Large intestine (tissue), 3 donors: ENCODE data around the gene TMEM52. TPM values are rescaled to one million over a fixed set of nuclear protein-coding genes. Genes with fewer than 3 reads are reported as not detected.

ENCODE experiments used
- DNase-seq, 2 donors: peaks; one replicate each; pipeline versions ENCODE4 v3.0.0 to v3.0.0-alpha.2; 2013
- H3K27ac ChIP-seq: one replicate; pipeline ENCODE4 v1.5.1; 2013; ENCODE audit warnings: low read length
- H3K27me3 ChIP-seq: 2 replicates; pipeline ENCODE4 v1.6.1; 2013; ENCODE audit warnings: low read length; ENCODE audit not compliant: control insufficient read depth, insufficient read depth
- H3K36me3 ChIP-seq: 2 replicates; pipeline ENCODE4 v1.6.1; 2013; ENCODE audit warnings: low read length; ENCODE audit not compliant: control insufficient read depth, insufficient read depth
- H3K4me1 ChIP-seq: one replicate; pipeline ENCODE4 v1.6.1; 2013; ENCODE audit warnings: low read length; ENCODE audit not compliant: control insufficient read depth, insufficient read depth
- H3K4me3 ChIP-seq: one replicate; pipeline ENCODE4 v1.5.1; 2013; ENCODE audit warnings: low read length
- H3K9me3 ChIP-seq: one replicate; pipeline ENCODE4 v1.6.1; 2013; ENCODE audit warnings: mild to moderate bottlenecking, low read depth, low read length, moderate library complexity; ENCODE audit not compliant: control insufficient read depth
- WGBS: methylation state at CpG from one replicate; pipeline ENCODE4 v1.1.5; 2013; ENCODE audit warnings: low lambda C conversion rate; ENCODE audit not compliant: insufficient coverage; 5-methylcytosine and 5-hydroxymethylcytosine counted together
- polyA plus RNA-seq: library from polyadenylated mRNA; unstranded; fragments of 120-200 nt; gene quantifications from one replicate; pipeline ENCODE4 v1.2.1, GENCODE V29; 2013

TMEM52 gene
- polyA plus RNA-seq, 1 donor, result 18.5 TPM

DNA sequence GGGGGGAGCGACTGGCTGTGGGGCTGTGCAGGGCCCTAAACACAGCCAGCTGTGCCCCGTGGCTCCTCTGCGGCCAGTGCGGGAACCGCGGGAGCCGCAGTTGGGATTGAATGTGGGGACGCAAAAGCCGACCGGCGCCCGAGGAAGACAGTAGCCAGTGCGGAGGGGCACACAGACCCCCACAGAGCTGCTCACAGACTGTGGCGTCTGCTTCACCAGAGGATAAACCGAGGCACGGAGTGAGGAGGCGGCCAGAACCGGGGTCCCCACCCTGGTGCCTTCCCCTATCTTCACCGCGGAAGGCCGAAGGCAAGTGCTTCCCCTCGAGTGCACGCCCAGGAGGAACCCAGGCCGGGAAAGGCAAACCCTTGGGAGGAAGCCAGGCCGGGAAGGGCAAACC, 8.7 kb upstream of the TMEM52 start:
- WGBS, result no CpG with 5 or more reads among the region's 25 CpGs
- H3K27me3 ChIP-seq, result no peaks in the 10 kb centered on the region
- peaks cover 11% of the 10 kb centered on the region for H3K4me1 ChIP-seq
- no peak overlapping the region for H3K4me3 ChIP-seq
- peaks cover 11% of the 10 kb centered on the region for H3K9me3 ChIP-seq
- no peak overlapping the region for H3K27ac ChIP-seq
- no peaks in the 10 kb centered on the region for H3K36me3 ChIP-seq
- no peak for DNase-seq

DNA sequence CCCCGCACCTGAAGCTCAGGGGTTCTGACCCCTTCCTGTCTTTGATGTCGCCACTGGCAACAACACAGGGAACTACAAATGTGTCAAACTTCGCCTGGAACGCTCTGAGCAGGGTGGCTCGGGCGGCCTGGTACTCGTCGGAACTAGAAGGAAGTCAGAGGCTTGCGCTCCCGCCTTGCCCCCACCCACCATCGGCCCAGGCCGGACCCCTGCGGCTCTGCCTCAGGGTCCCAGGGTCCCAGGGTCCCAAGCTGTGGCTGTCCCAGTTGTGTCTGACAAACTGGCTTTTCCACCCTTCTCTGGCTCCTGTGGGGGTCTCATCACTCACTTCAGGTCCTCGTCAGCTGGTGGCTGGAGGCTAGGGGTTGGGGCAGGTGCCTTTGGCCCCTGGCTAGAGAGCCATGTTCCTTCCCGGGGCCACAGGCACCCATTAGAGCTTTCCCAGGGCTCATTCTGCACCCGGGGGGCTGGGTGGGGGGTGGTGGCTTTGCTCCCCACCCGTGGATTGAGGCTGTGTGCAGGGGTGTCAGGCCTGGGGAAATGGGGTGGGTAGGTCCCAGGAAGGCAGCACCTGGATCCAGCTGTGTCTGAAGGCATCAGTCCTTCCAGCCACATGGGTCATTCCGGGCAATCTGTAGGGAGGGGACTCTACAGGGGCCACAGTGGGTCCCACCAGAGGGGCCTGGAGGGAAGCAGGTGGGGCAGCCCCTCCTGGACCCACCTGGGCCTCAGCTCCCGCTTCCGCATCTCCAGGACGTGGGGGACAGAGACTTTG, 8.0 kb upstream of the TMEM52 start:
- H3K4me3 ChIP-seq, result no peak overlapping the region
- peaks cover 11% of the 10 kb centered on the region for H3K9me3 ChIP-seq
- no peak for DNase-seq
- H3K27me3 ChIP-seq, result no peaks in the 10 kb centered on the region
- H3K4me1 ChIP-seq, result peaks cover 17% of the 10 kb centered on the region
- H3K27ac ChIP-seq, result no peak overlapping the region
- WGBS, result no CpG with 5 or more reads among the region's 21 CpGs
- no peaks in the 10 kb centered on the region for H3K36me3 ChIP-seq

GRCh38 chr1:1926346-1926811, 7.3 kb upstream of the TMEM52 start:
- Histone ChIP-seq H3K4me3 (no peak overlapping the region), H3K27me3 (no peaks in the 10 kb centered on the region), H3K27ac (no peak overlapping the region), H3K9me3 (peaks cover 11% of the 10 kb centered on the region), H3K4me1 (peaks cover 24% of the 10 kb centered on the region), H3K36me3 (no peaks in the 10 kb centered on the region)
- DNase-seq, result no peak
- no CpG with 5 or more reads among the region's 26 CpGs for WGBS

DNA sequence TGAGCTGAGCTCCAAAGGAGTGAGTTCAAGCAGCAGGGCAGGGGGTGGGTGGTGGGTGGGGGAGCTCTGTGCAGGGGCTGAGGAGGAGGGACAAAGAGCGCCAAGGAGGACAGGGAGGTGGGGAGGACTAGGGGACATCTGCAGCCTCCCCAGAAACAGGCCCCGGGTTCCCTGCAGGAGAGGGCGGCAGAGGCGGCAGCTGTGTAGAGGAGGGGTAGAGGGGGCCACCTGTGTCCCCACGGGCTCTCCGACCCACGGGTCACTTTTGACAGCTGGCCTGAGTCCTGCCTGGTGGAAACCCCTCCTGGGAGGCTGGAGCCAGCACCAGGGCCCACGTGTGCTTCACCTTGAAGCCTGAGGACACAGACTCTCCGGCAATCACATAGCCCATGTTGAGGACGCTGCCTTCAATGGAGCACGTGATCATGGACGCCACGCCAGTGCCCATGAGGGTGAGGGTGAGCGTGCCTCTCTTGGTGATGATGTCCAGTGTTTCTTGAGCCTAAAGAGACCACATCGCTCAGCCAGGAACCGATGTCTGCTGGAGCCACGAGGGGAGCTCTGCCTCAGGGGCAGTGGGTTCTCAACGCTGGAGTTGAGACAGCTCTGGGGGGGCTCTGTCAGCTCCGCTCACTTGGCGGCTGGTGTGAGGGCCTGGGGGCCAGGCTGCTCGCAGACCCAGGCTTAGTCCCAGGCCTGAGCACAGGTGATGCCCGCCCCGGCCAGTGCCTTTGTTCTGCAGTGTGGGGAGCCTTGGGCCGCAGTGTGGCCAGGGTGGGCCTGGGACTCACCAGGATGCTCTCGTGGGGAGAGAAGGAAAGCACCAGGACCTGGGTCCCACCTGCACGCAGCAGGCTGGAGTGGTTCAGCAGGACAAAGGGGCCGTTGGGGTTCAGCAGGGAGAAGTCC, 6.6 kb upstream of the TMEM52 start:
- no peak for DNase-seq
- peaks cover 31% of the 10 kb centered on the region for H3K4me1 ChIP-seq
- WGBS, result no CpG with 5 or more reads among the region's 27 CpGs
- H3K4me3 ChIP-seq, result no peak overlapping the region
- peaks cover 11% of the 10 kb centered on the region for H3K9me3 ChIP-seq
- no peaks in the 10 kb centered on the region for H3K36me3 ChIP-seq
- no peak overlapping the region for H3K27ac ChIP-seq
- no peaks in the 10 kb centered on the region for H3K27me3 ChIP-seq

DNA sequence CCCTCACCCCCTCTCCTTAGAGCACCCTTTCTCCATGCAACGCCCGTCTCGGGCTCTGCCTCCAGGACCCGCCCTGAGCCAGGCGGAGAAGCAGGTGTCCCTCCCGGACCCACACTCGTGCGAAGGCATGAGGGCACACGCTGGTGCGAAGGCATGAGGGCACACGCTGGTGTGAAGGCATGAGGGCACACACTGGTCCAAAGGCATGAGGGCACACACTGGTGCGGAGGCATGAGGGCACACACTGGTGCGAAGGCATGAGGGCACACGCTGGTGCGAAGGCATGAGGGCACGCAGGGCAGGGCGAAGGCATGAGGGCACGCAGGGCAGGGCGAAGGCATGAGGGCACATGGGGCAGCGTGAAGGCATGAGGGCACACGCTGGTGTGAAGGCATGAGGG, 5.8 kb upstream of the TMEM52 start:
- Histone ChIP-seq H3K27me3 (no peaks in the 10 kb centered on the region), H3K9me3 (peaks cover 11% of the 10 kb centered on the region), H3K36me3 (no peaks in the 10 kb centered on the region), H3K27ac (no peak overlapping the region), H3K4me1 (peaks cover 40% of the 10 kb centered on the region), H3K4me3 (no peak overlapping the region)
- DNase-seq, result no peak
- no CpG with 5 or more reads among the region's 21 CpGs for WGBS

GRCh38 chr1:1924386-1924785, 5.3 kb upstream of the TMEM52 start:
- H3K27me3 ChIP-seq, result no peaks in the 10 kb centered on the region
- no peak for DNase-seq

DNA sequence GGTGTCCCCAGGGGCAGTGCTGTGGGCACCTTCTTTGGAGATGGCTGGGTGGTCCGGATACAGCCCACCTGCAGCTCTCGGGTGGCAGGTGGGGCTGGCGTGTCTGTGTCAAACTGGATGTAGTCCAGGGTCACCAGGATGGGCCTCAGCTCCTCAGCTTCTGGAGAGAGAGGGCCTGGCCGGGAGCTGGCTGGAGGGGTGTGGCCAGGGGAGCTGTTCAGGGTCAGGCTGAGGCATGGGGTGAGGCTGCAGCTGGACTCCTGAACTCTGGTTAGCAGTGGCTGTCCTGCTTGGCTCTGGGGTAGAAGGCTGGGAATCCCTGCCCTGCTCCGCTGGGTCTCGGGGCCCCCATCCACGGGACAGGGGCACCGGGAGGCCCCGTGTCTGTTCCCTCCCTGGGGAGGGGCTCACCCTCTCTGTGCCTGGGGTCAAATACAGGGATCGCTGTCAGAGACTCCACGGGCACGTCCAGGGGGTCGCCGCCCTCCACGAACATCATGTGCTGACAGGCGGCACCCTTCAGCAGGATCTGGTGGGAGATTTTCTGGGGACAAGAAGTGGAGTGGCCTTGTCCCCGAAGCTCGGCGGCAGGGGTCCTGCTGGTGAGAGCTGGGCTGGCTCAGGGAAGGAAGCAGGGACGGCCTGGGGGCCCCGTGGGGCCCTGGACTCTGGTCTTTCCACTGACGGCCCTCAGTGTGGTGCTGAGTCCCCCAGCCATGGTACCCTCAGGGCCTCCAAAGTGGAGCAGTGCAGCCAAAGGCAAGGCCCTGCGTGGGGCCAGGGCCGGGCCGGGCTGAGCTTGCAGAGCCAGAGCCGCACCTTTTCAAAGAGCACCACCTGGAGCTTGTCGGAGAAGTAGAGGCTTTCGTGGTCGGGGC, 4.1 kb upstream of the TMEM52 start:
- no CpG with 5 or more reads among the region's 29 CpGs for WGBS
- Histone ChIP-seq H3K27me3 (no peaks in the 10 kb centered on the region), H3K36me3 (no peaks in the 10 kb centered on the region), H3K27ac (peak overlapping the region; percentile 94), H3K4me3 (peak overlapping the region; percentile 8), H3K4me1 (peaks cover 47% of the 10 kb centered on the region), H3K9me3 (peaks cover 16% of the 10 kb centered on the region)
- peak; percentile 88 to 93 for DNase-seq

More at GRCh38 chr1:1924386-1924785, 5.3 kb upstream of the TMEM52 start:
- H3K27ac ChIP-seq, result no peak overlapping the region
- peaks cover 43% of the 10 kb centered on the region for H3K4me1 ChIP-seq
- no peak overlapping the region for H3K4me3 ChIP-seq
- no CpG with 5 or more reads among the region's 18 CpGs for WGBS
- H3K9me3 ChIP-seq, result peaks cover 13% of the 10 kb centered on the region
- H3K36me3 ChIP-seq, result no peaks in the 10 kb centered on the region

- H3K36me3 ChIP-seq, result no peaks in the 10 kb centered on the region
- H3K4me1 ChIP-seq, result peaks cover 50% of the 10 kb centered on the region
- DNase-seq, result no peak
- WGBS, result no CpG with 5 or more reads among the region's 6 CpGs
- peak overlapping the region; percentile 94 for H3K27ac ChIP-seq
- no peaks in the 10 kb centered on the region for H3K27me3 ChIP-seq
- no peak overlapping the region for H3K4me3 ChIP-seq
- H3K9me3 ChIP-seq, result peaks cover 13% of the 10 kb centered on the region
Measured at GRCh38 chr1:1922702-1922955, 3.5 kb upstream of the TMEM52 start.

GRCh38 chr1:1921901-1922701, 3.0 kb upstream of the TMEM52 start:
- Histone ChIP-seq H3K27me3 (no peaks in the 10 kb centered on the region), H3K4me3 (no peak overlapping the region), H3K4me1 (peaks cover 50% of the 10 kb centered on the region), H3K9me3 (peaks cover 11% of the 10 kb centered on the region), H3K36me3 (no peaks in the 10 kb centered on the region), H3K27ac (peak overlapping the region; percentile 94)
- no CpG with 5 or more reads among the region's 16 CpGs for WGBS
- DNase-seq, result no peak
